OCI-LY7 (cell line): Measurements from ENCODE around the gene MSS51. TPM values are rescaled to one million over a fixed set of nuclear protein-coding genes. Genes with fewer than 3 reads are reported as not detected.

Experiments used
- BruUV-seq: library from RNA; stranded (reverse); fragments of 400-500 nt; replicated peaks from 2 replicates; lab custom pipeline; 2021; lab: Mats Ljungman, UMichigan
- CTCF ChIA-PET: fragments of 300-600 bp; sonication (Branson Sonifier 250); formaldehyde crosslinking; loops from one replicate; lab custom pipeline; 2022; ENCODE audit warnings: antibody characterized with exemption; ENCODE audit not compliant: unreplicated experiment; lab: Charles Lee
- POLR2A ChIA-PET: fragments of 300-600 bp; sonication (Branson Sonifier 250); formaldehyde crosslinking; loops from one replicate; lab custom pipeline; 2022; ENCODE audit warnings: antibody characterized with exemption; lab: Charles Lee
- DNase-seq: peaks from one replicate; pipeline ENCODE4 v3.0.0-alpha.2; 2015; ENCODE audit warnings: low spot score
- H2AFZ ChIP-seq: fragments of 200-600 bp; sonication (generic), shearing (Covaris generic); 2 replicates; pipeline ENCODE4 v1.6.1; 2014; ENCODE audit warnings: mild to moderate bottlenecking, antibody characterized with exemption, low read length, moderate library complexity
- H3K27ac ChIP-seq: fragments of 200-600 bp; sonication (generic); 2 replicates; pipeline ENCODE4 v1.5.1; 2014; ENCODE audit warnings: mixed run types, low read depth, mild to moderate bottlenecking, moderate library complexity, low read length, inconsistent platforms; ENCODE audit not compliant: poor library complexity, severe bottlenecking
- H3K36me3 ChIP-seq: fragments of 200-600 bp; sonication (generic); 2 replicates; pipeline ENCODE4 v1.6.1; 2014; ENCODE audit warnings: mild to moderate bottlenecking, antibody characterized with exemption, low read length, moderate library complexity, mixed read lengths; ENCODE audit not compliant: insufficient read depth
- H3K4me1 ChIP-seq: fragments of 200-600 bp; sonication (generic); 2 replicates; pipeline ENCODE4 v1.5.1; 2014; ENCODE audit warnings: mild to moderate bottlenecking, low read length; ENCODE audit not compliant: insufficient read depth, poor library complexity, severe bottlenecking
- H3K4me2 ChIP-seq: fragments of 200-600 bp; sonication (generic); 2 replicates; pipeline ENCODE4 v1.6.1; 2014; ENCODE audit warnings: mild to moderate bottlenecking, low read length
- H3K4me3 ChIP-seq: fragments of 200-600 bp; sonication (generic); 2 replicates; pipeline ENCODE4 v1.5.1; 2014; ENCODE audit warnings: mild to moderate bottlenecking, low read depth, low read length; ENCODE audit not compliant: poor library complexity, severe bottlenecking
- H3K79me2 ChIP-seq: fragments of 200-600 bp; sonication (generic); 2 replicates; pipeline ENCODE4 v1.6.1; 2016; ENCODE audit warnings: low read depth, mild to moderate bottlenecking, low read length, moderate library complexity, mixed read lengths; ENCODE audit not compliant: insufficient read depth
- H3K9me2 ChIP-seq: fragments of 200-600 bp; sonication (generic); 2 replicates; pipeline ENCODE4 v1.6.1; 2016; ENCODE audit warnings: mild to moderate bottlenecking, low read length, mixed read lengths; ENCODE audit not compliant: insufficient read depth
- H3K9me3 ChIP-seq: fragments of 200-600 bp; sonication (generic); 2 replicates; pipeline ENCODE4 v1.6.1; 2014; ENCODE audit warnings: mild to moderate bottlenecking, mixed run types, low read length, mixed read lengths
- H4K20me1 ChIP-seq: fragments of 200-600 bp; sonication (generic); 2 replicates; pipeline ENCODE4 v1.6.1; 2014; ENCODE audit warnings: mild to moderate bottlenecking, antibody characterized with exemption, low read length, moderate library complexity, mixed read lengths; ENCODE audit not compliant: insufficient read depth
- EZH2phosphoT487 ChIP-seq: fragments of 200-600 bp; sonication (generic); IDR thresholded peaks from 2 replicates; pipeline ENCODE4 v1.6.1; 2018; ENCODE audit warnings: low read depth, borderline replicate concordance, mild to moderate bottlenecking, mixed run types, antibody characterized with exemption, low read length, moderate library complexity, mixed read lengths
- intact Hi-C: fragments of 100-400 bp; cut with micrococcal nuclease; formaldehyde crosslinking; loops from one replicate; pipeline ENCODE4 v1.10.0; 2022; ENCODE audit not compliant: unreplicated experiment
- total RNA-seq, 2 experiments: library from RNA; depleted of rRNA in 1 of 2; stranded (reverse); fragments of >200 nt in 1 of 2; shearing (Covaris generic) in 1 of 2; gene quantifications; 2 replicates each; pipeline ENCODE4 v1.2.3, GENCODE V29; 2014 to 2022
- TF ChIP-seq, protein P1 (sequence below): fragments of 200-600 bp; sonication (generic); conservative IDR thresholded peaks from 2 replicates; pipeline ENCODE4 v1.5.1; 2014; ENCODE audit warnings: mild to moderate bottlenecking, antibody characterized with exemption, low read length, moderate library complexity, mixed read lengths

The MSS51 gene
- total RNA-seq, 2 experiments from 2014 or later: 3.9 to 4.2 TPM

DNA sequence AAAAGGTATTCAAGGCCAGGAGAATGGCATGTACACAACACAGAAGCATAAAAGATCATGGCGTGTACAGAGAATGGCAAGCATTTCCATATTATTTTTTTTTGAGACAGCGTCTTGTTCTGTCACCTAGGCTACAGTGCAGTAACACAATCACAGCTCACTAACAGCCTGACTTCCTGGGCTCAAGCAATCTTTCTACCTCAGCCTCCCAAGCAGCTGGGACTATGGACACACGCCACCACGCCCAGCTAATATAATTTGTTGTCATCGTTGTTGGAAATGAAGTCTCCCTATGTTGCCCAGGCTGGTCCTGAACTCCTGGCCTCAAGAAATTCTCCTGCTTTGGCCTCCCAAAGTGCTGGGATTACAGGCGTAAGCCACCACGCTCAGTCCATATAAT lies 46.8 kb downstream of the MSS51 start:
- no peaks in the 10 kb centered on the region for H3K4me1 ChIP-seq
- TF ChIP-seq EZH2phosphoT487: no peak
- TF ChIP-seq, protein P1, sequence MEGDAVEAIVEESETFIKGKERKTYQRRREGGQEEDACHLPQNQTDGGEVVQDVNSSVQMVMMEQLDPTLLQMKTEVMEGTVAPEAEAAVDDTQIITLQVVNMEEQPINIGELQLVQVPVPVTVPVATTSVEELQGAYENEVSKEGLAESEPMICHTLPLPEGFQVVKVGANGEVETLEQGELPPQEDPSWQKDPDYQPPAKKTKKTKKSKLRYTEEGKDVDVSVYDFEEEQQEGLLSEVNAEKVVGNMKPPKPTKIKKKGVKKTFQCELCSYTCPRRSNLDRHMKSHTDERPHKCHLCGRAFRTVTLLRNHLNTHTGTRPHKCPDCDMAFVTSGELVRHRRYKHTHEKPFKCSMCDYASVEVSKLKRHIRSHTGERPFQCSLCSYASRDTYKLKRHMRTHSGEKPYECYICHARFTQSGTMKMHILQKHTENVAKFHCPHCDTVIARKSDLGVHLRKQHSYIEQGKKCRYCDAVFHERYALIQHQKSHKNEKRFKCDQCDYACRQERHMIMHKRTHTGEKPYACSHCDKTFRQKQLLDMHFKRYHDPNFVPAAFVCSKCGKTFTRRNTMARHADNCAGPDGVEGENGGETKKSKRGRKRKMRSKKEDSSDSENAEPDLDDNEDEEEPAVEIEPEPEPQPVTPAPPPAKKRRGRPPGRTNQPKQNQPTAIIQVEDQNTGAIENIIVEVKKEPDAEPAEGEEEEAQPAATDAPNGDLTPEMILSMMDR: no peak
- no peak overlapping the region for H3K4me2 ChIP-seq
- BruUV-seq: no TSS peak
- ChIA-PET POLR2A (interaction anchor here (1.1 kb wide), 1 partner anchor 26 kb away, joined by 10 read pairs; no protein-coding TSS in a partner anchor), CTCF (no interaction called here)
- no peaks in the 10 kb centered on the region for H3K9me2 ChIP-seq
- H2AFZ ChIP-seq: no peak overlapping the region
- no peak overlapping the region for H3K4me3 ChIP-seq
- intact Hi-C loops: no loop called here
- 0 out of 2 replicates have a peak, but pooled peaks cover 4% of the 10 kb centered on the region for H3K79me2 ChIP-seq
- H3K27ac ChIP-seq: no peak overlapping the region
- H4K20me1 ChIP-seq: 0 out of 2 replicates have a peak, but pooled peaks cover 4% of the 10 kb centered on the region
- no peaks in the 10 kb centered on the region for H3K9me3 ChIP-seq
- DNase-seq: no peak
- peaks cover 91% of the 10 kb centered on the region for H3K36me3 ChIP-seq

DNA sequence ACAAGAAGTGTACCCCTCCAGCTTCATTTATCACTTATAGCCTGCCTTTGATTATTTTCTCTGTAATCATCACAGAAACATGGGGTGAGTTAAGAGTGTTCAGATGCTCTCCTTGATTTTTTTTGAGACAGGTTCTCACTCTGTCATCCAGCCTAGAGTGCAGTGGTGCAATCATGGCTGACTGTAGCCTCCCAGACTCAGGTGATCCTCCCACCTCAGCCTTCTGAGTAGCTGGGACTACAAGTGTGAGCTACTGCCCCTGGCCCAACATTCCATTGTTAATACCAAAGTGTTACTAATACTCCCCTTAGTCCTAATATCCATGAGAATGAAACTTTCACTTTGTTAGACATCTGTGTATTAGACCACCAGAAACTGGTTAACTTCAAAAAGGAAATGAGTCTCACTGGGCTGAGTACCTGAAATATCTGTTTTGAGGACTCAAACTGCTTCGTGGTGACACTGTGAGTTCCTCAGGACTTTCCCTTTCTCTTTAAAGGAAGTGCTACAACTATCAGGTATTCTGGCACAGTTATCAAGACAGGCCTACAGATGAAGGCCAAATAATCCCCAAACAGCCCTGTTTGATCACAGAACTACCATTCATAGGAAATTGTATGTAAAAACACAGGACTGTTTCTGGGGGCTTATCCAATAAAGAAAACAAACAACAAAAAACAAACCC lies 54.2 kb downstream of the MSS51 start:
- Histone ChIP-seq H3K4me2 (no peak overlapping the region), H3K4me1 (no peaks in the 10 kb centered on the region), H3K79me2 (no peaks in the 10 kb centered on the region), H3K9me2 (no peaks in the 10 kb centered on the region), H2AFZ (no peak overlapping the region), H4K20me1 (0 out of 2 replicates have a peak, but pooled peaks cover 4% of the 10 kb centered on the region), H3K27ac (no peak overlapping the region), H3K36me3 (peaks cover 88% of the 10 kb centered on the region), H3K9me3 (no peaks in the 10 kb centered on the region), H3K4me3 (no peak overlapping the region)
- CTCF ChIA-PET: no interaction called here
- DNase-seq: no peak
- TF ChIP-seq, protein P1: no peak
- no peak for TF ChIP-seq EZH2phosphoT487
- no TSS peak for BruUV-seq
- POLR2A ChIA-PET: interaction anchor here (0.5 kb wide), 2 partner anchors 19 to 221 kb away, joined by 3 to 4 read pairs; no protein-coding TSS in a partner anchor
- intact Hi-C loops: no loop called here

DNA sequence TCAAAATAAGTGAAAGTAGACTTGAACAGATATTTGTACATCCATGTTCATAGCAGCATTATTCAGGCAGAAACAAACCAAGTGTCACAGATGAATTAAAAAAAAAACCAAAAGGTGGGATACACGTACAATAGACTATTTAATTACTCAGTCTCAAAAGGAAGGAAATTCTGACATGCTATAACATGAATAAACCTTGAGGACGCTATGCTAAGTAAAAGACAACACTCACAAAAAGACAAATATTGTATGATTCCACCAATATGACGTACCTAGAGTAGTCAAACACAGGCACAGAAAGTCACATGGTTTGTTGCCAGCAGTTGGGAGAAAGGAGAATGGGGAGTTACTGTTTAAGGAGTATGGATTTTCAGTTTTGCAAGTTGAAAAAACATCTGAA lies 56.7 kb downstream of the MSS51 start:
- TF ChIP-seq, protein P1: no peak
- no peak for TF ChIP-seq EZH2phosphoT487
- H3K79me2 ChIP-seq: no peaks in the 10 kb centered on the region
- H3K4me1 ChIP-seq: no peaks in the 10 kb centered on the region
- no peaks in the 10 kb centered on the region for H3K9me2 ChIP-seq
- H3K36me3 ChIP-seq: peaks cover 80% of the 10 kb centered on the region
- no peak overlapping the region for H2AFZ ChIP-seq
- intact Hi-C loops: no loop called here
- ChIA-PET POLR2A (interaction anchor here (0.7 kb wide), 1 partner anchor 166 kb away, joined by 4 read pairs; no protein-coding TSS in a partner anchor), CTCF (no interaction called here)
- no peak overlapping the region for H3K4me2 ChIP-seq
- BruUV-seq: no TSS peak
- H4K20me1 ChIP-seq: no peaks in the 10 kb centered on the region
- H3K4me3 ChIP-seq: no peak overlapping the region
- H3K27ac ChIP-seq: no peak overlapping the region
- DNase-seq: no peak
- H3K9me3 ChIP-seq: no peaks in the 10 kb centered on the region
